Measurements from ENCODE around the gene PADI2. TPM values are rescaled to one million over a fixed set of nuclear protein-coding genes. Genes with fewer than 3 reads are reported as not detected.

The PADI2 gene
- total and polyA plus RNA-seq, 12 donors = 0.20 to 0.88 (median 0.44) TPM; not detected in 2

- no peaks in the 10 kb centered on the region for H3K9me3 ChIP-seq (replicated peaks in 1 of 3)
- intact Hi-C loops (cut with DNase I) = no loop called here
- DNase-seq = no peak
- no peaks in the 10 kb centered on the region for H3K4me1 ChIP-seq (replicated peaks in 1 of 2)
- H3K4me3 ChIP-seq = no peak overlapping the region
- WGBS, 4 donors = 83 to 92% (median 86%) methylated on average over 1 to 7 of the region's 7 CpGs; no CpG with 5 or more reads in 1 of the 4 donors
- H3K36me3 ChIP-seq (replicated peaks in 1 of 2) = no peaks in the 10 kb centered on the region
- no peaks in the 10 kb centered on the region for H3K27me3 ChIP-seq
- H3K27ac ChIP-seq = no peak overlapping the region
- TF ChIP-seq CTCF (IDR thresholded peaks at IDR 0.05) (no peak), POLR2A (IDR thresholded peaks at IDR 0.05) (no peak)
Measured at GRCh38 chr1:17162941-17163340, 43.7 kb upstream of the PADI2 start.

DNA sequence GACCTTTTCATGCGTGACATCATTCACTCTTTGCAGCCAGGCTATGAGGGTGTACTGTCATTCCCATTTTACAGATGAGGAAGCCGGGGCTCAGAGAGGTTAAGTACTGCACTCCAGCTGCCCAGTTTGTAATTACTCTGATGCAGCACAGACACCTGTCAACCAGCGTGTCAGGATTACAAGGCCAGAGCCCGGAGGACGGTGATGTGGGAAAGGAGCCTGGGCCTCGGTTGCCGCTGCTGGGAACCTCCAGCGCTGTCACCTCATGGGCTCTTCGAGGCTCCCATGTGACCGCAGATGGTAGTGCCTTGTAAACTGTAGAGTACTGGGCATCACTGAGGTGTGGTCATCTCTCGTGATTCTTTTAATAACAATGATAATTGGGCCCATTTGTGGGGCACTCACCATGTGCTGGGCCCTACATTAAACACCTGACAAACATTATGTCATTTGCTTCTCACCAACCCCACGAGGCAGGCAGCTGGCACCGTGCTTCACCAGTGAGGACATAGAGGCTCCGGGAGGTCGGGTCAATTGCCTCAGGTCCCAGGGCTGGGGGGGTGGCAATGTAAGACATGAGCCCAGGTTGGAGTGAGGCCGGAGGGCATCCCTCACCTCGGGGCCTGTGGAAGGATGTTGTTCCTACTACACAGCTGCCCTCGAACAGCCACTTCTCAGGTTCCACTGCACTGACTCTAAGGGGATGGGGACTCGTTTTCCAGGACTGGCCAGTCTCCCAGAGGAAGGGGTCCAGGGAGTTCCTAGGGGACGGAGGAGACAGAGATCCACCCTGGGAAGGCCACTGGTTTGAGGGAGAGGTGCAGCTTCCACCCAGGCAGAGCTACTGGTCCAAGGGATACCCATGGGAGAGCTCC is 42.9 kb upstream of the PADI2 start:
- no peak for TF ChIP-seq POLR2A (IDR thresholded peaks at IDR 0.05)
- TF ChIP-seq CTCF (IDR thresholded peaks at IDR 0.05) = no peak
- H3K27ac ChIP-seq = no peak overlapping the region
- DNase-seq = no peak
- H3K36me3 ChIP-seq (replicated peaks in 1 of 2) = no peaks in the 10 kb centered on the region
- H3K4me3 ChIP-seq = no peak overlapping the region
- no peaks in the 10 kb centered on the region for H3K9me3 ChIP-seq (replicated peaks in 1 of 3)
- no peaks in the 10 kb centered on the region for H3K4me1 ChIP-seq (replicated peaks in 1 of 2)
- intact Hi-C loops (cut with DNase I) = no loop called here
- no peaks in the 10 kb centered on the region for H3K27me3 ChIP-seq
- WGBS, 4 donors = 85 to 88% (median 86%) methylated on average over 19 to 20 of the region's 20 CpGs

DNA sequence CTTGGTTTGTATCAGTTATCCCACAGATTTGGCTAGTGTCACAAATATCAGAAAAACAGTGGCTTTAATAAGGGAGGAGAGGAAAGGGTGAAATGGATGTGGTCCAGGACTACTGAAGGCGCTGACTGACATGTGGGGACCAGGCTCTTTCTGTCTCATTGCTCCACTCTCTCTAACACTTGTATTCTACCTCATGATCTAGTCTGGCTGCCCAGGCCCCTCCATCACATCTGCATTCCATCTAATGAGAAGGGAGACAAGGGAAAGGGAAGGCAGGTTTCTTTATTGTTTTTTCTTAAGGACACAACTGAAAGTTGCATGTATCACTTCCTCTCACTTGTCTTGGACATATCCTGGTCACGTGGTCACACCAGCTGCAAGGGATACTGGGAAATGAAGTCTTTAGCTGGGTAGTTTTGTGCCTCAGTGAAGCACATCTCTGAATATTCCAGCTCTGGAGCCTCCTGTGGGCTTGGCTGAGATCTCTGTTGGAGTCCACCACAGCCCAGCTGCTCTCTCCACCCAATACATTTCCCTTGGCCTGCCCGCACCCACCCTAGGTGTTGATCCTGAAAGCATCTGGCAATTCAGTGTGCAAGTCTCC is 42.0 kb upstream of the PADI2 start:
- Histone ChIP-seq H3K36me3 (replicated peaks in 1 of 2) (no peaks in the 10 kb centered on the region), H3K27ac (no peak overlapping the region), H3K4me3 (no peak overlapping the region), H3K27me3 (no peaks in the 10 kb centered on the region), H3K9me3 (replicated peaks in 1 of 3) (no peaks in the 10 kb centered on the region), H3K4me1 (replicated peaks in 1 of 2) (no peaks in the 10 kb centered on the region)
- intact Hi-C loops (cut with DNase I) = no loop called here
- WGBS, 4 donors = 81 to 85% (median 83%) methylated on average over 3 of the region's 3 CpGs
- no peak for DNase-seq
- TF ChIP-seq CTCF (IDR thresholded peaks at IDR 0.05) = no peak
- no peak for TF ChIP-seq POLR2A (IDR thresholded peaks at IDR 0.05)

DNA sequence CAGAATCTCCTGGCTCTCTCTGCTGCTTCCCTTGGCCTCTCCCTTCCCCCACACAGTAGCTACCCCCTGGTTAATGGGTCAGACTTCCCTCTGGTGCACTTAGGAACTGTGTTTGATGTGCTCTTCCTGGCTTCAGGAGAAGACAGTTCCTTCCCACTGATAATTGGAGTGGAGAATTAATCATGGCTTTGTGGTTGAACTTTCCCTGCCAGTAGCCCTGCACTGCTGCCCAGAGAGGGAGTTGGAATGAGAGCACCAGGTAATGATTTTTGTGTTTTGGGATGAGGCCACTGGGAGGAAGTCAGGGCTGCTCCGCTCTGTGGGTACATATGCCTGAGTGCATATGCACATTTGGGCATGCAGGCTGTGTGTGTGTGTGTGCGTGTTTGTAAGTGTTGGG is 39.7 kb upstream of the PADI2 start:
- no peaks in the 10 kb centered on the region for H3K4me1 ChIP-seq (replicated peaks in 1 of 2)
- DNase-seq = no peak
- H3K9me3 ChIP-seq (replicated peaks in 1 of 3) = peaks cover 0 to 3% (median 0%) of the 10 kb centered on the region in 3 donors
- H3K36me3 ChIP-seq (replicated peaks in 1 of 2) = no peaks in the 10 kb centered on the region
- WGBS, 4 donors = 92 to 100% (median 96%) methylated on average over 2 of the region's 2 CpGs
- intact Hi-C loops (cut with DNase I) = no loop called here
- TF ChIP-seq POLR2A (IDR thresholded peaks at IDR 0.05) = no peak
- TF ChIP-seq CTCF (IDR thresholded peaks at IDR 0.05) = no peak
- no peak overlapping the region for H3K27ac ChIP-seq
- H3K4me3 ChIP-seq = no peak overlapping the region
- no peaks in the 10 kb centered on the region for H3K27me3 ChIP-seq
